A673 (cell line): Measurements from ENCODE around the gene APOA5.

Source experiments
- CTCF ChIP-seq: fragments of 300-800, 200-600 bp; sonication (generic); conservative IDR thresholded peaks from 2 replicates; pipeline ENCODE4 v1.5.1; 2017; ENCODE audit warnings: low read depth, mild to moderate bottlenecking, antibody characterized with exemption, low read length, moderate library complexity, mixed read lengths
- EZH2 ChIP-seq: fragments of 200-600 bp; sonication (generic); IDR thresholded peaks from 2 replicates; pipeline ENCODE4 v1.6.1; 2017; ENCODE audit warnings: borderline replicate concordance, low read depth, mild to moderate bottlenecking, mixed read lengths, antibody characterized with exemption, low read length; ENCODE audit not compliant: poor library complexity, severe bottlenecking

- TF ChIP-seq CTCF = no peak
- TF ChIP-seq EZH2 = no peak
These were observed 31.6 kb upstream of the APOA5 start, which contains the start of gene APOA4 for GRCh38 chr11:116823031-116823843.
